ENCODE measurements around the gene NLRP5. TPM values are rescaled to one million over a fixed set of nuclear protein-coding genes. Genes with fewer than 3 reads are reported as not detected.

Gene NLRP5
- total RNA-seq, 2 donors from 2014 or later = not detected

- peak in 1 of 2 donors; percentile 44 for ATAC-seq
- Mint-ChIP-seq H3K9me3 (no peaks in the 10 kb centered on the region), H3K4me3 (no peak overlapping the region), H3K27ac (no peak overlapping the region), H3K27me3 (peaks cover 0 to 5% of the 10 kb centered on the region in 2 donors), H3K4me1 (ENCODE audit: low read depth in 2 of 2) (peaks cover 11 to 18% of the 10 kb centered on the region in 2 donors), H3K36me3 (no peaks in the 10 kb centered on the region)
- no peak for DNase-seq (ENCODE audit: low spot score)
Observed at GRCh38 chr19:56085571-56086275, 99.1 kb downstream of the NLRP5 start.

- peak overlapping the region in 1 of 2 donors; percentile 53 for H3K27ac Mint-ChIP-seq
- H3K9me3 Mint-ChIP-seq = no peaks in the 10 kb centered on the region
- H3K4me3 Mint-ChIP-seq = no peak overlapping the region
- DNase-seq (ENCODE audit: low spot score) = no peak
- H3K4me1 Mint-ChIP-seq (ENCODE audit: low read depth in 2 of 2) = peaks cover 6 to 16% of the 10 kb centered on the region in 2 donors
- no peak for ATAC-seq
- H3K36me3 Mint-ChIP-seq = no peaks in the 10 kb centered on the region
- H3K27me3 Mint-ChIP-seq = no peaks in the 10 kb centered on the region
Observed at GRCh38 chr19:56086671-56087430, 100.3 kb downstream of the NLRP5 start.

DNA sequence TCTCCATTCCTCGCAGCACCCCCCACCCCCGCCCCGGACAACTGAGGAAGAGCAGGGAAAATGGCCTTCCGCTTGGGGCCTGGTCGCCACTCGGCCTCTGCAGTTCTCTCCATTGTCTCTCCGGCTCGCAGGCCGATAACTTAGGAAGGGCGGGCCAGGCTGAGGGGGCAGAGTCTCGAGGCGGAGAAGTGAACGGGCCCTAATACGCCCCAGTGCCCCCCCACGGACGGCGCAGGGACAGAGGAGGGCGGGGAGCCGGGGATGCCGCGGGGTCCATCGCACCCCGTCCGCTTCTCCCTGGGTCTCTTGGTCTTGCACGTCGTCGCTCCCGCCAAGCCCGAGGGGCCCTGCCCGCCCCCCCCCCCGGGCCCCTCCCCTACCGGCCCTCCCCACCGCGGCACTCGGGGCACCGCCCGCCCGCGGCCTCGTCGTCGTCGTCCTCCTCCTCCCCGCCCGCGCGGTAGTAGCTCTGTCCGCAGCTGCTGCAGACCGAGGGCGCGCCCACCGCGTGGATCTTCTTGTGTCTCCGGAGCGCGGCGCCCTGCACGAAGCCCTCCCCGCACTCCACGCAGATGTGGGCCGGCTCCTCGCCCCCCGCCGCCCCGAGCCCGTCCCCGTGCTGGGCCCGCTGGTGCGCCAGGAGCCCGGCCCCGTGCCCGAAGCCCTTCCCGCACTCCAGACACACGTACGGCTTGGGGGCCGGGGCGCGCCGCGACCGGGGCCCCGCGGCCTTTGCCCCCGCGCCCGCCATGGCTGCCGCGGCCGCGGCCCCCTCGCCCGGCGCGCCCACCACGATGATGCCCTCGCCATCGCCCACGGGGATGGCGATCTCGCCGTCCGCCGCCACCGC, 101.3 kb downstream of the NLRP5 start:
- H3K27ac Mint-ChIP-seq = no peak overlapping the region

DNA sequence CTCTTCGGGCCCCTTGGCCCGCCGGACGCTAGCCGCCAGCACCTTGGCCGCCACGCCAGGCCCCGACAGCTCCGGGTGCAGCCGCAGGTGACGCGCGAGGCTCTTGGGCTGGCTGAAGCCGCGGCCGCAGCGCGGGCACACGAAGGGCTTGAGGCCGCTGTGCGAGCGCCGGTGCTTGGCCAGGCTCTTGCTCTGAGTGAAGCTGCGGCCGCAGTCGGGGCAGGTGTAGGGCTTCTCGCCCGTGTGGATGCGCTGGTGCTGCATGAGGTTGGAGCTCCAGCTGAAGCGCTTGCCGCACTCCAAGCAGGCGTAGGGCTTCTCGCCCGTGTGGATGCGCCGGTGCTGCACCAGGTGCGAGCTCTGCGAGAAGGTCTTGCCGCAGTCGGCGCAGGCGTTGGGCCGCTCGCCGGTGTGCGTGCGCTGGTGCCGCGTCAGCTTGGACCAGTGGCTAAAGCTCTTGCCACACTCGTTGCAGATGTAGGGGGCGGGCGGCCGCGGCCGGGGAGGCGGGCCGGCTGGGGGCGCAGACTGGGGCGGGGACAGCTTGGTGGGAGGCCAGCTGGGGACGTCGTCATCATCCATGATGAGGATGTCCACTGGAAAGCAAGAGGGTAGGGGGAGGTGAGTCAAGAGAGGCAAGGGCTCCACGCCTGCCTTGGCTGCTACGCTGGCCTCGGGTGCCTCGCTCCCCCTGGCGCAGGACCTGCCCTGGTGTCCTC, 102.1 kb downstream of the NLRP5 start:
- Mint-ChIP-seq H3K9me3 (no peaks in the 10 kb centered on the region), H3K27ac (no peak overlapping the region), H3K27me3 (no peaks in the 10 kb centered on the region), H3K36me3 (no peaks in the 10 kb centered on the region), H3K4me1 (ENCODE audit: low read depth in 2 of 2) (peaks cover 13 to 27% of the 10 kb centered on the region in 2 donors), H3K4me3 (no peak overlapping the region)
- DNase-seq (ENCODE audit: low spot score) (no peak), ATAC-seq (no peak)

More for the DNA sequence above, 101.3 kb downstream of the NLRP5 start:
- Mint-ChIP-seq H3K9me3 (no peaks in the 10 kb centered on the region), H3K4me1 (ENCODE audit: low read depth in 2 of 2) (peaks cover 10 to 20% of the 10 kb centered on the region in 2 donors), H3K36me3 (no peaks in the 10 kb centered on the region), H3K4me3 (no peak overlapping the region), H3K27me3 (no peaks in the 10 kb centered on the region)
- ATAC-seq (no peak), DNase-seq (ENCODE audit: low spot score) (no peak)

- no peaks in the 10 kb centered on the region for H3K36me3 Mint-ChIP-seq
- ATAC-seq = no peak
- no peaks in the 10 kb centered on the region for H3K27me3 Mint-ChIP-seq
- H3K9me3 Mint-ChIP-seq = no peaks in the 10 kb centered on the region
- H3K27ac Mint-ChIP-seq = no peak overlapping the region
- peaks cover 13 to 29% of the 10 kb centered on the region in 2 donors for H3K4me1 Mint-ChIP-seq (ENCODE audit: low read depth in 2 of 2)
- DNase-seq (ENCODE audit: low spot score) = no peak
- no peak overlapping the region for H3K4me3 Mint-ChIP-seq
Observed at GRCh38 chr19:56089344-56089743, 102.8 kb downstream of the NLRP5 start.

- Mint-ChIP-seq H3K27ac (no peak overlapping the region), H3K36me3 (no peaks in the 10 kb centered on the region)
Observed at GRCh38 chr19:56091066-56091490, 104.5 kb downstream of the NLRP5 start.

GRCh38 chr19:56091751-56092546, 105.4 kb downstream of the NLRP5 start:
- no peaks in the 10 kb centered on the region for H3K27me3 Mint-ChIP-seq
- ATAC-seq (no peak), DNase-seq (ENCODE audit: low spot score) (no peak)
- H3K9me3 Mint-ChIP-seq = no peaks in the 10 kb centered on the region
- no peaks in the 10 kb centered on the region for H3K36me3 Mint-ChIP-seq
- no peak overlapping the region for H3K27ac Mint-ChIP-seq
- H3K4me3 Mint-ChIP-seq = no peak overlapping the region
- H3K4me1 Mint-ChIP-seq (ENCODE audit: low read depth in 2 of 2) = peaks cover 13 to 25% of the 10 kb centered on the region in 2 donors

More at GRCh38 chr19:56091066-56091490, 104.5 kb downstream of the NLRP5 start:
- H3K9me3 Mint-ChIP-seq = no peaks in the 10 kb centered on the region
- no peaks in the 10 kb centered on the region for H3K27me3 Mint-ChIP-seq
- H3K4me3 Mint-ChIP-seq = no peak overlapping the region
- DNase-seq (ENCODE audit: low spot score) (no peak), ATAC-seq (no peak)
- H3K4me1 Mint-ChIP-seq (ENCODE audit: low read depth in 2 of 2) = peaks cover 13 to 27% of the 10 kb centered on the region in 2 donors

- Mint-ChIP-seq H3K27me3 (no peaks in the 10 kb centered on the region), H3K36me3 (no peaks in the 10 kb centered on the region), H3K9me3 (no peaks in the 10 kb centered on the region), H3K4me3 (no peak overlapping the region), H3K4me1 (ENCODE audit: low read depth in 2 of 2) (peaks cover 13 to 25% of the 10 kb centered on the region in 2 donors), H3K27ac (no peak overlapping the region)
- DNase-seq (ENCODE audit: low spot score) (no peak), ATAC-seq (no peak)
Observed at GRCh38 chr19:56092685-56093631, 106.4 kb downstream of the NLRP5 start.

DNA sequence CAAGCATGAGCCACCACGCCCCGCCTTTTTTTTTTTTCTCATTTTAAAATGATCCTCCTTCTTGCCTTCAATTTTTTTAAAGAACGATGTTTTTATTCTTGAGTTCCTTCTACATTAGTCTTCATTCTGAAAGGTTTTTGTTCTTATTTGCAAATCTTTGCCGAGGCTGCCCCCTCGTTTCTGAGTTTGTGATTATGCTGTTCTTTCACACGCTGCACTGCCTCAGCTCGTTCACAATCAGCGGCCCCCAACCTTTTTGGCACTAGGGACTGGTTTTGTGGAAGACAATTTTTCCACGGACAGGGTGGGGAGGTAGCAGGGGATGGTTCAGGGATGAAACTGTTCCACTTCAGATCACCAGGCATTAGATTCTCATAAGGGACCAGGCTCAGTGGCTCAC, 107.9 kb downstream of the NLRP5 start:
- H3K4me1 Mint-ChIP-seq (ENCODE audit: low read depth in 2 of 2) = peaks cover 13 to 25% of the 10 kb centered on the region in 2 donors
- no peak overlapping the region for H3K27ac Mint-ChIP-seq
- H3K36me3 Mint-ChIP-seq = no peaks in the 10 kb centered on the region
- no peak for ATAC-seq
- no peak for DNase-seq (ENCODE audit: low spot score)
- H3K27me3 Mint-ChIP-seq = no peaks in the 10 kb centered on the region
- H3K4me3 Mint-ChIP-seq = no peak overlapping the region
- no peaks in the 10 kb centered on the region for H3K9me3 Mint-ChIP-seq

DNA sequence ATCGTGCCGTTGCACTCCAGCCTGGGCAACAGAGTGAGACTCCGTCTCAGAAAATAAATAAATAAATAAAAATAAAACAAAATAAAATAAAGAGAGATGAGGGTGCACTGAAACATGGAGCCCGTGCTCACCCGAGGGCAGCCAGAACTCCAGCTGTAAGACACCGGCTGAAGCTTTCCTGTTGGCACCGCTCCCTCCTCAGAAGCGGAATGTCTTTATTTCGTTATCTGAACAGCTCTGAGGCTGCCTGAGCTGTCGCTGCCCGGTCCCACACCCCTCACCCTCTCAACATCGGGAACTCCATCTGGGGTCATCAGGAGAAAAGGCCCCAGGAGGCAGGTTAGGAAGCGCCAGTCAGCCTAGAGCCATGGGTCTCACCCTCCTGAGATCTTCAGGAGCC, 110.1 kb downstream of the NLRP5 start:
- H3K9me3 Mint-ChIP-seq = no peaks in the 10 kb centered on the region
- H3K4me1 Mint-ChIP-seq (ENCODE audit: low read depth in 2 of 2) = peaks cover 7 to 18% of the 10 kb centered on the region in 2 donors
- peaks cover 4% of the 10 kb centered on the region for H3K36me3 Mint-ChIP-seq
- H3K4me3 Mint-ChIP-seq = no peak overlapping the region
- no peaks in the 10 kb centered on the region for H3K27me3 Mint-ChIP-seq
- ATAC-seq (no peak), DNase-seq (ENCODE audit: low spot score) (no peak)
- no peak overlapping the region for H3K27ac Mint-ChIP-seq

- peaks cover 7 to 20% of the 10 kb centered on the region in 2 donors for H3K4me1 Mint-ChIP-seq (ENCODE audit: low read depth in 2 of 2)
- DNase-seq (ENCODE audit: low spot score) = peak; percentile 31
- peaks cover 4% of the 10 kb centered on the region for H3K36me3 Mint-ChIP-seq
- no peaks in the 10 kb centered on the region for H3K9me3 Mint-ChIP-seq
- H3K4me3 Mint-ChIP-seq = no peak overlapping the region
- H3K27ac Mint-ChIP-seq = no peak overlapping the region
- no peak for ATAC-seq
- H3K27me3 Mint-ChIP-seq = no peaks in the 10 kb centered on the region
Observed at GRCh38 chr19:56097306-56097705, 110.7 kb downstream of the NLRP5 start.

- no peak for ATAC-seq
- Mint-ChIP-seq H3K27me3 (no peaks in the 10 kb centered on the region), H3K36me3 (peaks cover 4% of the 10 kb centered on the region), H3K4me1 (ENCODE audit: low read depth in 2 of 2) (peaks cover 3 to 19% of the 10 kb centered on the region in 2 donors), H3K27ac (no peak overlapping the region), H3K9me3 (no peaks in the 10 kb centered on the region), H3K4me3 (no peak overlapping the region)
- peak; percentile 51 for DNase-seq (ENCODE audit: low spot score)
Observed at GRCh38 chr19:56097776-56098175, 111.2 kb downstream of the NLRP5 start.

Measured in natural killer cell treated with Interleukin-12 subunit alpha and Interleukin-12 subunit beta and Interleukin-15 and Interleukin-18, amount 100 ng/mL, for 72 hours (primary cell).